CD4-positive, alpha-beta T cell treated with Interleukin-6 at 100 ng/mL for 8 hours (primary cell): ENCODE data around the gene HYCC2.
"Not testable (repeated sequence)": the region's sequence is repeated elsewhere in the genome, so short reads cannot be mapped to it uniquely, and the experiment has no call there.

Source experiments
- DNase-seq: peaks from one replicate; pipeline ENCODE4 v3.0.0-alpha.2; 2020; ENCODE audit warnings: mixed read lengths, low spot score

The HYCC2 gene

GRCh38 chr2:201071479-201072200 is at the start of gene HYCC2, which contains the start of gene NDUFB3:
Gene HYCC2 (minus strand): TSS chr2:201071671. CDS start chr2:201024009, 47,662 bp downstream.
Gene NDUFB3 (plus strand): TSS chr2:201072001. CDS start chr2:201078883, 6,882 bp downstream.
- peak; percentile 93 for DNase-seq

- DNase-seq, result peak; percentile 32
These were observed 47.7 kb upstream of the HYCC2 start for GRCh38 chr2:201118961-201119854.

- peak; percentile 88 for DNase-seq
These were observed 46.9 kb upstream of the HYCC2 start for GRCh38 chr2:201118121-201118960.

- not testable (repeated sequence) for DNase-seq
These were observed 46.2 kb upstream of the HYCC2 start for GRCh38 chr2:201117735-201118094.

GRCh38 chr2:201116959-201117734 is 45.7 kb upstream of the HYCC2 start:
- DNase-seq, result peak; percentile 68

DNA sequence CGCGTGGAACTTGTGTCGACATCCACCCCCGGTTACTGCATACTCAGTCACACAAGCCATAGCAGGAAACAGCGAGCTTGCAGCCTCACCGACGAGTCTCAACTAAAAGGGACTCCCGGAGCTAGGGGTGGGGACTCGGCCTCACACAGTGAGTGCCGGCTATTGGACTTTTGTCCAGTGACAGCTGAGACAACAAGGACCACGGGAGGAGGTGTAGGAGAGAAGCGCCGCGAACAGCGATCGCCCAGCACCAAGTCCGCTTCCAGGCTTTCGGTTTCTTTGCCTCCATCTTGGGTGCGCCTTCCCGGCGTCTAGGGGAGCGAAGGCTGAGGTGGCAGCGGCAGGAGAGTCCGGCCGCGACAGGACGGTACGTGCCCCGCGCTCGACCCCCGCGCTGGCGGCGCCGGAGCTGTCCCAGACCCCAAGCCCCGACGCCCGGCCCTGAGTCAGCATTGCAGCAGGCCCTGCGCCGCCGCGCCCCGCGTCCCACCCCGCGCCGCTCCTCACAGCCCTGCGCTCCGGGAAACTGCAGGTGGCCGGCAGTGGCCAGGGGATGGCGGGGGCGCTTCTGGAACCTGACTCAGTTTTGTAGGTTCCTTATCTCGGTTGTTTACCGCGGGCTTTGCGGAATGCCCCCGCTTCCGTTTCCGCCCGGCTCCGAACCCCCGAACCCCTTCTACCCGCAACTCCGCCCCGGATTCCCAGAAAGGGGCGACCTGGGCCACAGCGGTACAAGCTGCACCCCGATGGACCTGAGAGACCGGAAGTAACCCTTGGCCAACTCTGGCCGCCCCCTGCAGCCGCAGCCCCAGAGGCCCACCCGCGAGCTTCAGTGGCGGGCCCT is 44.9 kb upstream of the HYCC2 start, which contains the start of gene CFLAR:
TSS of gene CFLAR (plus strand) at position 50 of the 844 bp plus-strand sequence. CDS start 13,702 bp downstream, outside the sequence.
- peak; percentile 82 for DNase-seq

- DNase-seq, result no peak
These were observed 43.4 kb upstream of the HYCC2 start for GRCh38 chr2:201114846-201115245.

DNA sequence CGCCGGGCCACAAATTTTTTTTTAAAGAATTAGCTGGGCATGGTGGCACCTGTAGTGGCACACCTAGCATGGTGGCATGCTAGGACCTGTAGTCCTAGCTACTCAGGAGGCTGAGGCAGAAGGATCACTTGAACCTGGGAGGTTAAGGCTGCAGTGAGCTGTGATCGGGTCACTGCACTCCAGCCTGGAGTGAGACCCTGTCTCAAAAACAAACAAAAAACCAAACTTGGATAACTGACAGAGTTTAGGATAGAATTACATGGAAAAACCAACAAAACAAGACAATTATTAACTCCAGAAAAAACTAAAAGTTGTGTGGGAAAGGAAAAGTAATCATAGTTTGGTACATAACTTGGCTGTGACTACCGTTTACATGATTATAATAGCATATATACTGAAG is 42.9 kb upstream of the HYCC2 start:
- DNase-seq, result no peak

DNA sequence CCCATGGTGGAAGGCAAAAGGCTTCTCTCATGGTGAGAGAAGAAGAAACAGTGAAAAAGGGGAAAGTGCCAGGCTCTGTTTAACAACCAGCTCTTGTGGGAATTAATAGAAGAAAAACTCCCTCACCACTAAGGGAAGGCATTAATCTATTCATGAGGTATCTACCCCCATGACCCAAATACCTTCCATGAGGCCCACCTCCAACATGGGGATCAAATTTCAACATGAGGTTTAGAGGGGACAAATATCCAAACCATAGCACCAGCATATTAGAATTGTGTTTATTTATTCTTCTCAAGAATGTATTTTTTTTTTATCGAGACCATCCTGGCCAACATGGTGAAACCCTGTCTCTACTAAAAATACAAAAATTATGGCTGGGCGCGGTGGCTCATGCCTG is 39.6 kb upstream of the HYCC2 start:
- DNase-seq, result no peak

GRCh38 chr2:201110615-201111014 is 39.1 kb upstream of the HYCC2 start:
- DNase-seq, result no peak

DNA sequence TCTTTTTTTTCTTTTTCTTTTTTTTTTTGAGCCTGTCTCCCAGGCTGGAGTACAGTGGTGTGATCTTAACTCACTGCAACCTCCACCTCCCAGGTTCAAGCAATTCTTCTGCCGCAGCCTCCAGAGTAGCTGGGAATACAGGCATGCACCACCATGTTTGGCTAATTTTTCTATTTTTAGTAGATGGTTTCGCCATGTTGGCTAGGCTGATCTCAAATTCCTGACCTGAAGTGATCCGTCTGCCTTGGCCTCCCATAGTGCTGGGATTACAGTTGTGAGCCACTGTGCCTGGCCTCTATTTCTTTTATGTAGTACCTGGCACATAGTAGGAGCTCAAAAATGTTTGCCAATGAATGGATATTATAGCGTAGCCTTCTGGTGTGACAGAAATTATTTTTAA is 37.7 kb upstream of the HYCC2 start:
- DNase-seq, result no peak

- no peak for DNase-seq
These were observed 36.9 kb upstream of the HYCC2 start for GRCh38 chr2:201108341-201108740.

GRCh38 chr2:201107624-201108023 is 36.2 kb upstream of the HYCC2 start:
- DNase-seq, result no peak

DNA sequence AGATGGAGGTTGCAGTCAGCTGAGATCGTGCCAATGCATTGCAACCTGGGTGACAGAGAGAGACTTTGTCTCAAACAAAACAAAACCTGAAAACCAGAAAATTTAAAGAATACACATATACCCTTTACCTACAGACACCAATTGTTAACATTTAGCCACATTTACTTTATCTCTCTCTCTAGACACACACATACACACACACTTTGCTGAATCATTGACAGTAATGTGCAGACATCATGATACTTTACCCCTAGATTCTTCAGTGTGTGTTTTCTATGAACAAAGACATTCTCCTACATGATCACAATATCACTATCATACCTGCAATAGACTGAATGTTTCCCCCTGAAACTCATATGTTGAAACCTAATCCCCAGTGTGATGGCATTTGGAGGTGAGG is 34.3 kb upstream of the HYCC2 start:
- no peak for DNase-seq

DNA sequence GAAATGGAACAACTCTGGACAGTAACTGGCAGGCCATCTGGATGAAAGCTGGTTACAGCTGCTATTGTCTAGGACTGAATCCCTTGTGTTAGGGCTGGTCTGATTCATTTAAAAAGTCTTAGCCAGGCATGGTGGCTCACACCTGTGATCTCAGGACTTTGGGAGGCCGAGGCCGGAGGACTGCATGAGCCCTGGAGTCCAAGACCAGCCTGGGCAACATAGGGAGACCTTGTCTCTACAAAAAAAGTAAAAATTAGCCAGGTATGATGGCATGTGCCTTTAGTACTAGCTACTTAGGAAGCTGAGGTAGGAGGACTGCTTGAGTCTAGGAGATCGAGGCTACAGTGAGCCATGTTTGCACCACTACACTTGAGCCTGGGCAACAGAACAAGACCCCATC is 29.0 kb upstream of the HYCC2 start:
- DNase-seq, result no peak

- no peak for DNase-seq
These were observed 22.1 kb upstream of the HYCC2 start for GRCh38 chr2:201093573-201093972.

GRCh38 chr2:201090574-201090973 is 19.1 kb upstream of the HYCC2 start:
- no peak for DNase-seq

GRCh38 chr2:201084863-201085262 is 13.4 kb upstream of the HYCC2 start:
- no peak for DNase-seq

DNA sequence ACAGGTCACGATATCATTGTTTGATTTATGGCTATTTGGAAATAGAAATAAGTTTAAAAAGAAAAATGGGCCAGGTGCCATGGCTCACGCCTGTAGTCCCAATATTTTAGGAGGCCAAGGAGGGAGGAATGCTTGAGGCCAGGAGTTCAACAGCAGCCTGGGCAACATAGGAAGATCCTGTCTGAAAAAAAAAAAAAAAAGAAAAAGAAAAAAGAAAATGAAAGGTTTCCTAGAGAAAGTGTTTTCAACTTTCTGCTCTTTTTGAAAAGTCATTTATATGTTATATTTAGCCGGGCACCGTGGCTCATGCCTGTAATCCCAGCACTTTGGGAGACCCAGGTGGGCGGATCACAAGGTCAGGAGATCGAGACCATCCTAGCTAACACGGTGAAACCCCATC is 3.5 kb upstream of the HYCC2 start:
- no peak for DNase-seq

DNA sequence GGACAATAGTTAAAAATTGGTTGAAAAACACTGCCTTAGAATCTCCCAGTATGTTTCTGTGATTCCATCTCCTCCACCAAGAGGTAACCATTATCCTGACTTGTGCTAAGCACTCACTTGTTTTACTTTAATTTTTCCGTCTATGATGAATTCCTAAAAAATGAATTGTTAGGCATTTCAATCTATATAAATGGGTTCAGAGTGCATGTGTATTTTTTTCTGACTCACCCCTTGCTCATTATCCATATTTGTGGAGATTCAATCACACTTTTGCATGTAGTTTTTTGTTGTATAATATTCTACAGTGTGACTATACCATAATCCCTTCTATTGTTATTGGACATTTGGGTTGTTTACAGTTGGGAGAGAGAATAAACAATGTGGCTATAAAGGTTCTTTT is 1.6 kb upstream of the HYCC2 start:
- no peak for DNase-seq

DNA sequence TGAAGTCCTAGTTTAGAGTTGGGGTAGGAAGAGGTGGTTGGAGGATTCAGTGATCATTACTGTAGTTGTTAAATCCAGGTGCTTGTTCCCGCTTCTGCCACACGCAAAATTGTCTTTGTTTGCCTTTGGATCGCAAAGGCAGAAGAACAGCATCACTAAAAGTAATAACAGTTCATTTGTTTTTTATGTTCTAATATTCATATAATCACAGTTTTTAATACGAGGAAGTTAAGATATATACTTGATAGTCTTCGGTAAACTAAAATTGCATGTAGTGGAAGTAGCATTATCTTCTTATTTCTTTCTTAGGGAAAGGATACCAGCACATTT is 695 bp upstream of the HYCC2 start:
- DNase-seq, result no peak
